Testis (tissue), 2 donors: ENCODE measurements around the gene PCDHGC5.

Source experiments
- CTCF ChIP-seq, 3 experiments: fragments of 450-650 bp in 2 of 3; fragments of 200-600 bp in 1 of 3; sonication (generic) in 1 of 3; IDR thresholded peaks; one replicate each; pipeline ENCODE4 v1.5.1; 2016 to 2019; ENCODE audit warnings: antibody characterized with exemption in 3 of 3, mild to moderate bottlenecking in 2 of 3, moderate library complexity in 1 of 3
- POLR2A ChIP-seq: fragments of 450-650 bp; IDR thresholded peaks from one replicate; pipeline ENCODE4 v1.6.1; 2017; ENCODE audit warnings: antibody characterized with exemption, mild to moderate bottlenecking, moderate library complexity

- TF ChIP-seq CTCF (IDR thresholded peaks at IDR 0.05) = no peak
- TF ChIP-seq POLR2A = no peak
These were observed 29.7 kb downstream of the PCDHGC5 start for GRCh38 chr5:141518618-141519015.
